Dedifferentiated amniotic fluid mesenchymal stem cell (primary cell): ENCODE results near the gene CDC23.
A peak's percentile ranks its signal among the peaks of the same experiment; 100 is the strongest.

Source experiments
- DNase-seq: peaks from one replicate; pipeline ENCODE4 v3.0.0-alpha.2; 2016; ENCODE audit errors: extremely low spot score

CDC23 gene

GRCh38 chr5:138141734-138142133, 71.4 kb downstream of the CDC23 start:
- no peak for DNase-seq

DNA sequence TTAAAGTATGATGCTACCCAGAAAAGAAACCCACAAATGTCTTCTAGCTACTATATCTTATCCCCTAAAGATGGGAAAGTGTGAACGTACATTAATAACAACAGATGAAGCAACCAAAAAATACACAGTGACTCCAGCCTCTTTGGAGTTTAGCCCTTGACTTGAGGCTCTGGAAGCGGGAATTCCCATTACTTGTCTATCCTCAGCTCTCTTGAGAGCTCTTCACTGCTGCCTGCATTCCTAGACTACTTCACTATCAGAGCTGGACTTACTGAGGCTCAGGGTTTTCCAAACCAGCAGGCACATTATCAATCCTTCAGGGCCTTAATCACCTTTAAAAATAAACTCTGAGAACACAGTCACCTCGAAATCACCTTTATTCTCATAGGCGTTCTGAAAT, 72.9 kb downstream of the CDC23 start:
- DNase-seq, result no peak

DNA sequence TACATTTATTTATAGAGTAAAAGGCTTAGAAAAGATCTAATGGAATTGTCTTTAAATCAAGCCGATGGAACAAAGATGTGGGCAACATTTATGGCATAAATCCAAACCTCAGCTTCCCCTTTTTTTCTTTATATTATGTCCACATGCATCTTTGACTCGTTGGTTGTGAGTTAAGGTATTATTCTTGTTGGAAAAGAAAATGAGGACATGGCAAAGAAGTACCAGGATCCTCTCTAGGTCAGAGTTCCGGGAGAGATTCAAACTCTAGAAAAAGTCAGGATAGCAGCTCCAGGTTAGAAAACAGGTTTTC, 73.4 kb downstream of the CDC23 start:
- no peak for DNase-seq

GRCh38 chr5:138138949-138139780, 74.0 kb downstream of the CDC23 start, which contains the start of gene NME5:
TSS of gene NME5 (minus strand) at chr5:138139428. CDS start at chr5:138138780, 648 bp downstream.
- peak; percentile 39 for DNase-seq
